Natural killer cell (primary cell): ENCODE measurements around the gene EPC1. TPM values are rescaled to one million over a fixed set of nuclear protein-coding genes. Genes with fewer than 3 reads are reported as not detected.
A peak's percentile ranks its signal among the peaks of the same experiment; 100 is the strongest.

Experiments
- ATAC-seq, 3 donors: fragments of 150-1000 bp in 2 of 3; fragments of 200-7000 bp in 1 of 3; cut with Tn5 transposase; 1 replicate in 1 of 3; 2 replicates in 2 of 3; pipeline ENCODE4 v1.10.0; 2021; ENCODE audit warnings: mild to moderate bottlenecking in 2 of 3, moderate library complexity in 2 of 3
- DNase-seq, 2 donors: peaks; one replicate each; pipeline versions ENCODE4 v3.0.0 to v3.0.0-alpha.2; 2013 to 2021; ENCODE audit warnings: mixed read lengths in 1 of 2
- H3K27ac ChIP-seq: one replicate; pipeline ENCODE4 v1.5.1; 2013; ENCODE audit warnings: mild to moderate bottlenecking, low read length
- H3K27me3 ChIP-seq: one replicate; pipeline ENCODE4 v1.6.1; 2013; ENCODE audit warnings: low read length; ENCODE audit not compliant: control insufficient read depth, insufficient read depth
- H3K36me3 ChIP-seq: one replicate; pipeline ENCODE4 v1.6.1; 2013; ENCODE audit warnings: low read length; ENCODE audit not compliant: control insufficient read depth, insufficient read depth
- H3K4me1 ChIP-seq: one replicate; pipeline ENCODE4 v1.6.1; 2013; ENCODE audit warnings: low read length; ENCODE audit not compliant: control insufficient read depth, insufficient read depth
- H3K4me3 ChIP-seq: one replicate; pipeline ENCODE4 v1.5.1; 2013; ENCODE audit warnings: low read length
- H3K9me3 ChIP-seq: one replicate; pipeline ENCODE4 v1.6.1; 2013; ENCODE audit warnings: low read length; ENCODE audit not compliant: control insufficient read depth, insufficient read depth
- H3K27ac Mint-ChIP-seq, 2 donors: one replicate each; pipeline ENCODE4 v1.8.0; 2022; ENCODE audit warnings: mild to moderate bottlenecking in 2 of 2, mixed read lengths in 2 of 2, moderate library complexity in 1 of 2
- H3K27me3 Mint-ChIP-seq, 2 donors: one replicate each; pipeline ENCODE4 v1.8.0; 2022; ENCODE audit warnings: low read depth in 2 of 2, mixed read lengths in 2 of 2
- H3K36me3 Mint-ChIP-seq: one replicate; pipeline ENCODE4 v1.8.0; 2022; ENCODE audit warnings: mixed read lengths
- H3K4me1 Mint-ChIP-seq, 2 donors: one replicate each; pipeline ENCODE4 v1.8.0; 2022; ENCODE audit warnings: mixed read lengths in 2 of 2
- H3K4me3 Mint-ChIP-seq: one replicate; pipeline ENCODE4 v1.8.0; 2022; ENCODE audit warnings: mild to moderate bottlenecking, moderate library complexity, mixed read lengths
- H3K9me3 Mint-ChIP-seq, 2 donors: one replicate each; pipeline ENCODE4 v1.8.0; 2022; ENCODE audit warnings: mixed read lengths in 2 of 2
- WGBS: methylation state at CpG from one replicate; pipeline ENCODE4 v1.1.7; 2013; ENCODE audit warnings: missing lambda C conversion rate; ENCODE audit not compliant: insufficient coverage; 5-methylcytosine and 5-hydroxymethylcytosine counted together
- intact Hi-C: fragments of 100-400 bp; cut with micrococcal nuclease; formaldehyde crosslinking; loops from one replicate; pipeline ENCODE4 v1.14.2; 2022
- total RNA-seq, 4 donors: library from RNA; stranded (reverse); fragments of 120-200 nt in 1 of 4; gene quantifications; one replicate each; pipeline versions ENCODE4 v1.2.3 to v1.2.4, GENCODE V29; 2013 to 2022
- TF ChIP-seq, protein P1 (sequence below): fragments of 200-600 bp; IDR thresholded peaks from one replicate; pipeline ENCODE4 v1.8.0; 2022; ENCODE audit warnings: antibody characterized with exemption

Gene EPC1
- total RNA-seq, 3 donors from 2014 or later (not counting 1 experiment from before 2014, with no cell fraction given): 155 to 178 (median 161) TPM

DNA sequence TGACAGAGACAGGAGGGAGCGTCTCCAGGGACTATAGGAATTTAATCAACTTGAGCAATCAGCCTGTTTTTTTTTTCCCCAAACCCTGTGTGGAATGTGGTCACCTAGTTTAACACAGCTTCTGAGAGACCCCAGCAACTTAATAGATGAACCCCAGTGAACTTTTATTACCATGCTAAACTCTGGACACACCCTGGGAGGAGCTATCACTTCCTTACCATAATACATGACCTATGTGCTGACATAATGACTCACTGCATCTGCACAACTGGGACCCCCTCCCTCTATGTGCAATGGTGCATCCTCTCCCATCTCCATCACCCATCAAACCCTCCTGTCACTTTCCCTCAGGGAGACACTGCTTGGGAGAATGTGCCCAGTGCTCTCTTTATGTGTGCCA lies 83.7 kb downstream of the EPC1 start:
- TF ChIP-seq, protein P1, sequence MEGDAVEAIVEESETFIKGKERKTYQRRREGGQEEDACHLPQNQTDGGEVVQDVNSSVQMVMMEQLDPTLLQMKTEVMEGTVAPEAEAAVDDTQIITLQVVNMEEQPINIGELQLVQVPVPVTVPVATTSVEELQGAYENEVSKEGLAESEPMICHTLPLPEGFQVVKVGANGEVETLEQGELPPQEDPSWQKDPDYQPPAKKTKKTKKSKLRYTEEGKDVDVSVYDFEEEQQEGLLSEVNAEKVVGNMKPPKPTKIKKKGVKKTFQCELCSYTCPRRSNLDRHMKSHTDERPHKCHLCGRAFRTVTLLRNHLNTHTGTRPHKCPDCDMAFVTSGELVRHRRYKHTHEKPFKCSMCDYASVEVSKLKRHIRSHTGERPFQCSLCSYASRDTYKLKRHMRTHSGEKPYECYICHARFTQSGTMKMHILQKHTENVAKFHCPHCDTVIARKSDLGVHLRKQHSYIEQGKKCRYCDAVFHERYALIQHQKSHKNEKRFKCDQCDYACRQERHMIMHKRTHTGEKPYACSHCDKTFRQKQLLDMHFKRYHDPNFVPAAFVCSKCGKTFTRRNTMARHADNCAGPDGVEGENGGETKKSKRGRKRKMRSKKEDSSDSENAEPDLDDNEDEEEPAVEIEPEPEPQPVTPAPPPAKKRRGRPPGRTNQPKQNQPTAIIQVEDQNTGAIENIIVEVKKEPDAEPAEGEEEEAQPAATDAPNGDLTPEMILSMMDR: no peak
- H3K4me3 Mint-ChIP-seq: no peak overlapping the region
- WGBS: 100% methylated on average over 1 of the region's 1 CpG
- H3K27ac ChIP-seq: no peak overlapping the region
- H3K4me1 ChIP-seq: no peaks in the 10 kb centered on the region
- intact Hi-C loops: no loop called here
- H3K36me3 ChIP-seq: peaks cover 13% of the 10 kb centered on the region
- no peaks in the 10 kb centered on the region for H3K36me3 Mint-ChIP-seq
- ATAC-seq (peak in 2 of 3 donors; percentile 60 to 87), DNase-seq (no peak)
- no peaks in the 10 kb centered on the region for H3K9me3 Mint-ChIP-seq
- no peaks in the 10 kb centered on the region for H3K27me3 ChIP-seq
- no peak overlapping the region for H3K27ac Mint-ChIP-seq
- no peak overlapping the region for H3K4me3 ChIP-seq
- H3K9me3 ChIP-seq: no peaks in the 10 kb centered on the region
- H3K4me1 Mint-ChIP-seq: peaks cover 14 to 18% of the 10 kb centered on the region in 2 donors
- no peaks in the 10 kb centered on the region for H3K27me3 Mint-ChIP-seq

DNA sequence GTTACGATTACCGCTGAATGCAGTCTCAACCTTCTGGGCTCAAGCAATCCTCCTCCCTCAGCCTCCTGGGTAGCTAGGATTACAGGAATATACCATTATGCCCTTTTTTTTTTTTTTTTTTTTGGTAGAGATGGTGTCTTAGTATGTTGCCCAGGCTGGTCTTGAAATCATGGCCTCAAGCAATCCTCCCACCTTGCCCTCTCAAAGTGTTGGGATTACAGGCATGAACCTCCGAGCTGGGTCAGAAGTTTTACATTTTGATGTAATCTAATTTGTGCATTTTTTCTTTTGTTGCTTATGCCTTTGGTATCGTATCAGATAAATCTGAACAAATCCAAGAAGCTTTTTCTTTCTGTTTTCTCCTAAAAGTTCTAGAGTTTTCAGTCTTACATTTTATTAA lies 87.4 kb downstream of the EPC1 start:
- 100% methylated on average over 1 of the region's 4 CpGs for WGBS
- Histone ChIP-seq H3K36me3 (no peaks in the 10 kb centered on the region), H3K4me3 (no peak overlapping the region), H3K27me3 (no peaks in the 10 kb centered on the region), H3K4me1 (no peaks in the 10 kb centered on the region), H3K9me3 (no peaks in the 10 kb centered on the region), H3K27ac (no peak overlapping the region)
- DNase-seq (no peak), ATAC-seq (no peak)
- H3K27ac Mint-ChIP-seq: no peak overlapping the region
- H3K4me1 Mint-ChIP-seq: peaks cover 16 to 19% of the 10 kb centered on the region in 2 donors
- H3K9me3 Mint-ChIP-seq: no peaks in the 10 kb centered on the region
- H3K36me3 Mint-ChIP-seq: no peaks in the 10 kb centered on the region
- no peak overlapping the region for H3K4me3 Mint-ChIP-seq
- H3K27me3 Mint-ChIP-seq: no peaks in the 10 kb centered on the region
- intact Hi-C loops: no loop called here
- TF ChIP-seq, protein P1: no peak

DNA sequence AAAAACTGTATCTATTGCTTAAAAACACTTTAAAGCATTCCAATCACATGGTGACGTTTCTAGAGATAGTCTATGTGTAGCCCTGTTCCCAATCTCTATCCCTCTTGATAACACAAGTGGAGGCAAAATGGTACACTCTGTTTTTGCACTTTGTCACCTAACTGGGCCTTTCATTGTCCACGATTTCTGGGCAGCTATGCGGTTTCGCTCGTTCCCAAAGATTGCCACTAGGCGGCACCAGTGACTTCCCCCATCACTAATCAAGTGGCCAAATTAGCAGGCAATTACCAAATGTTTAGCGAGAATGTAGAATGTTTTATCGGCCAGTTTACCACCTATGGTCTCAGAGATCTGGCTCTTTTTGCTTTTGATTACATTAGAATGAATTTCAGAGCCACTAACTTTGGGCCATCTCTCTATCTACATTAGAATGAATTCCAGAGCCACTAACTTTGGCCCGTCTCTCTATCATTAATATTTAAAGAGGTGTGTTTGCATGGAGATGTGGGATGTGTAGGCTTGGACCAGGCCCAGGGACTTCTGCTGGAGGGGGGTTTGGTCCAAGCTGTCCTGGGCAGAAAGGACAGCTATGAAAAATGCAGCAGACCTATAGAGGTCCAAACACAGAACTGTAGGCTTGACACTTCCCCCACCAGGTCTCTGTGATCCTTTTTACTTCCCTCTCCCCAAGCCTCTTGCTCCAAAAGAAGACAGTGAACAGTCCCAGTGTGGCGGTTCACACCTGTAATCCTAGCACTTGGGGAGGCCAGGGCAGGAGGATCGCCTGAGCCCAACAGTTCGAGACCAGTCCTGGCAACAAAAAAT lies 90.1 kb downstream of the EPC1 start:
- H3K36me3 Mint-ChIP-seq: no peaks in the 10 kb centered on the region
- H3K4me3 ChIP-seq: no peak overlapping the region
- H3K27ac ChIP-seq: no peak overlapping the region
- no peaks in the 10 kb centered on the region for H3K9me3 Mint-ChIP-seq
- DNase-seq: peak; percentile 70 to 85
- 31% methylated on average over 11 of the region's 12 CpGs for WGBS
- H3K27me3 ChIP-seq: no peaks in the 10 kb centered on the region
- H3K4me1 Mint-ChIP-seq: peaks cover 5 to 6% of the 10 kb centered on the region in 2 donors
- H3K9me3 ChIP-seq: no peaks in the 10 kb centered on the region
- H3K27ac Mint-ChIP-seq: no peak overlapping the region
- TF ChIP-seq, protein P1: peak; percentile 90
- intact Hi-C loops: loop anchor here (1.0 kb wide), 2 partner anchors 89 to 110 kb away; no protein-coding TSS in a partner anchor
- H3K36me3 ChIP-seq: no peaks in the 10 kb centered on the region
- peak; percentile 79 to 95 (median 89) for ATAC-seq
- H3K27me3 Mint-ChIP-seq: no peaks in the 10 kb centered on the region
- H3K4me1 ChIP-seq: no peaks in the 10 kb centered on the region
- no peak overlapping the region for H3K4me3 Mint-ChIP-seq
